NCI-H226 (cell line): ENCODE data around the gene DOK1.
"Not testable (repeated sequence)": the region's sequence is repeated elsewhere in the genome, so short reads cannot be mapped to it uniquely, and the experiment has no call there.

Experiments
- DNase-seq: peaks from one replicate; pipeline ENCODE4 v3.0.0-alpha.2; 2015

Gene DOK1

DNA sequence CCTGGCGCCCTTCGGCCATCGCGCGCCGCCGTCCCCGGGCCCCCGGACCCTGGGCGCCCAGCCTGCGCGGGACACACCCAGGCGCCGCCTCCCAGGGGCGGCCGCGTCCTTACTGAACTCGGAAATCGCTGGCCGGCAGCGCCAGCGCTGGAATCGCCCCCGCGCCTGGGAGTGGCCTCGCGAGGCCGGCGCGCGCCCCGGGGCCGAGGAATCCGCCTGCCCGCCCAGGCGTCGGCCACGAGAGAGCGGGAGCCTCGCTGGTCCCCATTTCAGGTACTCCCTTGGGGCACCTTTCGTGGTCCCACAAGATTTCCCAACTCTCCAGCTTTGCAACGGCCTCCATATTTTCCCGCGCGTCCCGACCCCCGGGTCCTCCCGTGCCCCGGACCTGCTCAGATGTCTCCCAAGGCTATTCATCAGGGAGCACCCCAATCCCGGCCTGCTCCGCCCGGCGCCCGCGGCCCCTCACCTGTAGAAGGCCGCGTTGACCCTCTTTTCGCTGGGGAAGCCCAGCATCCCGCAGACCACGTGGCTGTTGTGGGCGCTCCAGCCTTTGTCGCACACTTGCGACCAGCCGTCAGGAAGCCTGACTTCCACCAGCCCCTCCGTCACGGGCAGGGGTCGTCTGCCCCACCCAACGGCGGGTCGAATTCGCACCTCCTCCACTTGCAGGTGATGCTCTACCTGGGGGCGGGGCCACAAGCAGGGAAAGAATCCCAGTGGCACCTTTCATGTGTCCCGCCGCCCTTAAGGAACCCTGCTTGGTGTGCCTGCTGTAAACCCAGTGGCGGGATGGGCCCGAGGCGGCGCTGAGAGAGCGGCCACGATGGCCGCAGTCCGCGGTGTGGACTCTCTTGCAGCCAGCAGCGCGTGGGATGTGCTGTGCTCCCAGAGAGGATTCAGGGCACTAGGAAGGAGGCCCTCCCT is 5.4 kb upstream of the DOK1 start:
- DNase-seq: peak; percentile 76

DNA sequence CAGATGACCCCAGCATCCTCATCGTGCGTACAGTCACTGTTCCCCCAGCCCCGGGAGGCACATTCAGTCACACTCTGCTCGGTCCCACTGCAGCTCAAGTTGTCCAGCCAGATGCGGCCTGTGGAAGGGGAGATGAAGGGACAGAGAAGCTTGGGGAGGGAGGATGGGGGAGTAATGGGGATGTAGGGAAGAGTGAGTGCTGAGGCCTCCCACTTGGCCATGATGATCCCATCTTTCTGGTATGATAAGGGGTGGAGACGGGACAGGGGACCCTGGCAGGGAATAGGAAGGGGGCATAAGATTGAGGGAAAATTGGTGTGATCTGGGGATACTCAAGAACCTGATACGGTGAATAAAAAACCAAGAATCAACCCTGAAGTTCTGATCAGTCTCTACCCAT is 4.3 kb upstream of the DOK1 start:
- DNase-seq: no peak

DNA sequence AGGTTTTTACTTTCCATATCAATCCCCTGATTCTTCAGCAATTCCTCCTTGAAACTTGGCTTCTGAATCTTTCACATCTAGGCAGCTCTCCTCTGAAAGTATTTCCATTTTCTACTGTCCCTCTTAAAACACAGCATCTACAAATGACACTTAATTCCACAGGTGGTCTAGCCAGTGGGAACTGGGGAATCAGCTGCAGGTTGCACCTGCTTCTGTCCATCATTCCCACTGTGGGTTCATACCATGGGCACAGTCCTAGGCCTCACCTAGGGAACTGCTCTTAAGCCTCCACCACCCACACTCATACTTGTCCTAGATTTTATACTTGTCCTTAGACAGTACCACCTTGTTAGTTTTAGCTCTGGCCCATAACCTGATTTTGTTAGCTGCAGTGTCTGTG is 3.0 kb upstream of the DOK1 start:
- DNase-seq: no peak

DNA sequence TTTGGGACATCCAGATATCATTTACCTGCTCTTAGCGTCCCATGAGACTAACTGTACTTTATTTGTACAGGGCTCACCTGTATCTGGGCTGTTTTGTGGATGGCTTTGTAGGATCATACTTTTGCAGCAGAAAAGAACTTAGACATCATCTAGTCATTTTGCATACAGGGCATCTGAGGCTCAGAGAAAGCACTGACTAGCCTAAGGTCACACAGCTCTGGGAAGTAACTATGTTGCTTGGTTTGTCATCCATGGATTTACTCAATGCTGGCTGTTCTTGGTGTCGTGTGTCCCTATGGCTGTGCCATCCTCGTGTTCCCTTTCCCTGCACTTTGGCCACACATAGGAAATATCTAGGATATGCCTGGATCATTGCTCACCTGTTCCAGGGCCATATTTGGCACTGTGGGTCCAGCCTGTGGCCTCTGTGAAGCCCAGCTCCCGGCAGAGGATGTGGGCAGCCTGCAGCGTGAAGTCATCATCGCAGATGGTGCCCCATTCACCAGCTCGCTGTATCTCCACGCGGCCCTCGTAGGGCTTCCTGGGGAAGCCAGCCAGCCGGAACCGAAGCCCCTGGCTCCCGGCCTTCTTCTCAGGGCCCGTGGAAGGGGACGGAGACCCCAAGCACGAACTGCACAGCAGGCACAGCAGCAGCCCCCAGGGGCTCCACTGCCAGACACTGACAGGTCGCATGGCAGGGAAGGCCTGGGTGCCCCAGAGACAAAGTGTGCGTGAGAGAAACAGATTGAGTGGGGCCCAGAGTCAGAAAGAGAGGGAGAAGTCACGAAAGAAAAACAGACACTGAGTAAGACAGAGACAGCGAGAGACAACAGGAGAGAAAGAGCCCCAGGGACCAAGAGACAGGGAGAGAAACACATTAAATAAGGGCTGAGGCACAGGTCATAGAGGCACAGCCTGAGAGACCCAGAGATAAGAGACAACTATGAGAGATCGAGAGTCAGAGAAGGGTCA is 2.3 kb upstream of the DOK1 start:
- no peak for DNase-seq

DNA sequence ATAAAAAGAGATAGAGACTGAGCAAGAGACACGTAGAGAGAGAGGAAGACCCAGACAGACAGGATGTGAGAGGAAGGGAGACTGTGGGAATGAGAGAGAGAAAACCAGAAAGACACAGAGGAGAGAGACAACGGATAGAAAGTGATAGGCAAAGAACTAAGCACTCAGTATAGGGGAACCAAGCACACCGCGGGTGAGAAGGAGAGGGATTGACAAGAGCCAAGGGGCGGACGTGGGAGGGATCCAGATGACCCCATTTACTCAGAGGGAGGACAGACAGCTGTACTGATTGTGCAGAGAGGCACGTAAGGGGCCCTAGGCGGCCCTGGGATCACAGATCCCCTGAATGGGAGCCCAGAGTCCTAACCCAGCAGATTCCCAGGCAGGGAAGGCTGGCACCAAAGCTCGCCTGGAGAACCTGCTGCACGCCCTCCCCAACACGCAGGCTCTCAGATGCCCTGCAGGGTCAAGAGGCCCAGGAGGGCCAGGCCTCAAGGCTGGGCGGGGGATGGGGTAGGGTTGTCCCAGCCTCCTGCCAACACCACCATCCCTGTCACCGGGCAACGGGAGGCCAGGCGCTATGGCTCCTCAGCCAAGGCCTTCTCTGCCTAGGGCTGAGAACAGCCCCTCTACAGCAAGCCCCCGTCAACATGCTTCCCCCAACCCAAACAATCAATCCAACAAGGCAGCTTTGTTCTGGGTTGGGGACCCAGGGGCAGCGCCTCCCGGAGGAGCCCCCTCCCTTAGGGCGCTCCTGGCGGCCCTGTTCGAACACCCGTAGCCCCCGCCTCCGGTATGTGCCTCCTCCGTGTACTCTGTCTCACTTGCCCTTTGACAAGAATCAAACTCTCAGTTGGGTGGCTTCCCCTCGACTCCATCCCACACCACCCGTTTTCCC is 1.4 kb upstream of the DOK1 start:
- DNase-seq: no peak

DNA sequence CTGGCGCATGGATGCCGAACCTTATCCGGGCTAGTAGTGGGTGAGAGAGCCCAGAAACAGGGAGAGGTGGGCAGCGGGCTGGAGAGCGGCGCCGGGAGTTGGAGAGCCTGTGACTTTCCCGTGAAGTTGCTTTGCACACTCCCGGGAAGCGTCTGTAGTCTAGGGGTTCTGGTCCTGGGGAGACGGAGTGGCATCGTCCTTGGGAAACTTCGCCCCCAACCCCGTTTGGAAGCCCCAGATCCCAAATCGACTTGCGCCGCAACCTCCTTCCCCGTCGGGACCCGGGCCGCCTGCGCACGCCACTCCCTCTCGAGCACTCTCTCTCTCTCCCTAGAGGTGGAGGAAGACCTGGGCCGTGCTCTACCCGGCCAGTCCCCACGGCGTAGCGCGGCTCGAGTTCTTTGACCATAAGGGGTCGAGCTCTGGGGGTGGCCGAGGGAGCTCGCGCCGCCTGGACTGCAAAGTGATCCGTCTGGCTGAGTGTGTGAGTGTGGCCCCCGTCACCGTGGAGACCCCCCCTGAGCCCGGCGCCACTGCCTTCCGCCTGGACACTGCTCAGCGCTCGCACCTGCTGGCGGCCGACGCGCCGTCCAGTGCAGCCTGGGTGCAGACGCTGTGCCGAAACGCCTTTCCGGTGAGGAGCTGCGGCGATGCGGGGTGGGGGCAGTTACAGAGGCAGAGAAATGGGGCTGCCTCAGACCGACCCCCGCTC is 456 bp downstream of the DOK1 start:
- no peak for DNase-seq

DNA sequence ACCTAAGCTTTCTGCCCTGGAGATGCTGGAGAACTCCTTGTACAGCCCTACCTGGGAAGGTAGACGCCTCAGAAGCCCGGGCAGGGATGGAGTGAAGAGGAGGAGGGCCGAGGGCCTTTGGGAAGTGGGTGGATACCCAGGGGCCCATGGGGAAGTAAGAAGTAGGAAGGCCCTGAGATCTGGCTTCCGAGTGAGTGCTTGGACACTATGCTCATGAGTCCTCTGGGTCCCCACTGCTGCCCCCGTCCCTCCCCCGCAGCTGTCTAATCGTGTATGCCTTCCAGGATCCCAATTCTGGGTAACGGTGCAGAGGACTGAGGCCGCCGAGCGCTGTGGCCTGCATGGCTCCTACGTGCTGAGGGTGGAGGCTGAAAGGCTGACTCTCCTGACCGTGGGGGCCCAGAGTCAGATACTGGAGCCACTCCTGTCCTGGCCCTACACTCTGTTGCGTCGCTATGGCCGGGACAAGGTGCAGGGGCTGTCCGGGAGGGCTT is 1.1 kb downstream of the DOK1 start:
- no peak for DNase-seq

DNA sequence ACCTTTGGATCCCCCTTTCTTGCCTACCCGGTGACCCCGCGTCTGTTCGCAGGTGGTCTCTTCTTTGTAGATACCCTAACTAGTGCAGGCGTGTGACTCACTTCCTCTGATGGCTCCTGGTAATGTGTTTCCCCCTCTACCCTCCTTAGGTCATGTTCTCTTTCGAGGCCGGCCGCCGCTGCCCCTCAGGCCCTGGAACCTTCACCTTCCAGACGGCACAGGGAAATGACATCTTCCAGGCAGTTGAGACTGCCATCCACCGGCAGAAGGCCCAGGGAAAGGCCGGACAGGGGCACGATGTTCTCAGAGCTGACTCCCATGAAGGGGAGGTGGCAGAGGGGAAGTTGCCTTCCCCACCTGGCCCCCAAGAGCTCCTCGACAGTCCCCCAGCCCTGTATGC is 1.6 kb downstream of the DOK1 start:
- no peak for DNase-seq

DNA sequence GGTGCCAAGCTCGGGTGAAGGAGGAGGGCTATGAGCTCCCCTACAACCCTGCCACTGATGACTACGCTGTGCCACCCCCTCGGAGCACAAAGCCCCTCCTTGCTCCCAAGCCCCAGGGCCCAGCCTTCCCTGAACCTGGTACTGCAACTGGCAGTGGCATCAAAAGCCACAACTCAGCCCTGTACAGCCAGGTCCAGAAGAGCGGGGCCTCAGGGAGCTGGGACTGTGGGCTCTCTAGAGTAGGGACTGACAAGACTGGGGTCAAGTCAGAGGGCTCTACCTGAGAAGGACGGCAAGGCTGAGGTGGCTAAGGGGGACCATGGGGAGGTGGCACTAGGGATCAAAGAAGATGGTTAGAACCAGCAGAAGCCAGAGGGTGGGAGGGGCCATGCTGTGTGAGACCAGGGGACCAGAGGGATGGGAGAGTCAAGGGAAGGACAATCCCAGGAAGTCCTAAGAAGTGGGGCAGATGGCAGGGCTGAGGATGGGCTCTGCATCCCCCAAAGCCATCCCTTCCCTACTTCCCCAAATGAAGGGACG is 2.4 kb downstream of the DOK1 start:
- DNase-seq: no peak

DNA sequence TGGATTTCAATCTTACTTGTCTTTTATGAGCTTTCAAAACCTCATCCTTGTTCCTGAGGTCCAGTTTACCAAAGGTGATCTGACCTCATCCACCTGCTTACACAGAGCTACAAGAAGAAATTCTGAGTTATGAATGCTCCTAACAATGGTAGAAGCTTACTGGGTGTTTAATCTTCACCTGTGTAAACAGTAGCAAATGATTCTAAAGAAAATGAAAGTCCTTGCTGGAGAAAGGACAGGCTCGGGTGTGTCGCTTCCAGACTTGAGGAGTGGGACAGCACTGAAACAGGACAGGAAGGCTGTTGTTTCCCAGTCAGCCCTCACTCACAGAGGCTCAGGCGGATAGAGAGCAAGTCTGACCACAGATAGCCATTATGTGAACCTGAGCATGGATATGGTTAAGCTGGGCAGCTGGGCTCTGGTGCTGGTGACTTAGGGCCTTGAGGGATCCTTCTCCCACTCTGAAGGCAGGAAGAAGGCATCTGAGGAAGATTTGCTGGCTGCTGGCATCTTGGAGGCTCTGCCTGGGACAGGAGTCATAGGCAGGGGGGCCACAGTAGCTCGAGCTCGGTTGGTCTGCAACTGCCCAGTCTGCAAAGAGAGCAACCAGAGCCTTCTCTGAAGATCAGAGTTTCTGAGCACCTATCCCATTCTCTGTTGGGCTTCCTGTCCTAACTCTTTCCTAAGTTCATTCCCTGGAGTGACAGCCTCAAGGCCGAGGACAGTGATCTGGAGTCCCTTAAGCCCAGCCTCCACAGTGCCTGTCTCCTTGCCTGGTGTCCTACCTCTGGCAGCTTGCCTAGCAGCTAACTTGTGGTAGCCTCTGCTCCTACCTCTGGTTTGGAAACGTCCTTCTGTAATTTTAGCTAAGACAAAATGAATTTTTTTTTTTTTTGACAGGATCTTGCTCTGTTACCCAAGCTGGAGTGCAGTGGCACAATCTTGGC is 4.0 kb downstream of the DOK1 start:
- no peak for DNase-seq

DNA sequence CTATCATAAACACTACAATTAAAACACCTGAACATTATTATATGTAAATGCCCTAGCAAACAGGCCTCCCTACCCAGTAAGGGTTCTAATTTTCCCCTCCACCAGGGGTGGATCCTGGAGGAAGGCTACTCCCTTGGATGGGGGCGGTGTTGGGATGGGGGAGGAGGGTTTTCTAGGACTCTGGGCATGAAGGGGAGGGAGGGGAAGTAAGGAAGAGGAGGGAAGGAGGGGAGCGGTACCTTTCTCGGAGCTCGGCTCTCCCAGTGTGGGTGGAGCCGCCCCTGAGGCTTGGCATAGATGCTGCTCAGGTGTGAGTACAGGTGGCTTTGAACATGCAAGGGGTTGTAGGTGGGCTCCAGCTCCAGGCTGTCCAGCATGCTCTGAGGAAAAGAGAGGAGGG is 5.4 kb downstream of the DOK1 start:
- DNase-seq: no peak

DNA sequence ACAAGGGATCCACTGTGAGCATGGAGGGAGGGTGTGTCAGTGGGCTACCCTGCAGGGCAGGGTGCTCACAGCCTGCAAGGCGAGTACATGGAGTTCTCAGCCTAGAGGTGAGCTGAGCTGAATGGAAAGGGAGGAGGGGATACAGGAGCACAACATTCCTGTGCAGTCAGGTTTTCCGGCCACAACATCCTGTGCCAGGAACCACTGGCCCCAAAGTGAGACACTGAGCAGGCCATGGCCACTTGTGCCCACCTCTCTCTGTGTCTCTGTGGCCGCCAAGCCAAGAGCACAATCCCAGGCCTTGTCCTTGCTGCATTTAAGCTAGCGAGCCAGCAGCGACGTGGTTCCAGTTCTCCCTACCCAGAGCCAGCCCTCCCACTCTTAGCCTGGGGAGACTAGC is 6.1 kb downstream of the DOK1 start:
- DNase-seq: peak; percentile 87

DNA sequence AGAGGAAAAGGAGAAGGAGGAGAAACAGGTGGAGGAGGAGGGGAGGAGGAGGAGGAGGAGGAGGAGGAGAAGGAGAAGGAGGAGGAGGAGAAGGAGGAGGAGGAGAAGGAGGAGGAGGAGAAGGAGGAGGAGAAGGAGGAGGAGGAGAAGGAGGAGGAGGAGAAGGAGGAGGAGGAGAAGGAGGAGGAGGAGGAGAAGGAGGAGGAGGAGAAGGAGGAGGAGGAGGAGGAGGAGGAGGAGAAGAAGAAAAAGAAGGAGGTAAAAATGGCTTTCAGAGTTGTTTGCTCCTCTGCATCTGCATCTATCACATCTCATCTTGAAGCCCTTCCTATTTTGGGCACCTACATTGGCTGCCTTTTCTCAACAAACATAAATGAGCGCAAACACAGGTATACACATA is 6.5 kb downstream of the DOK1 start:
- DNase-seq: not testable (repeated sequence)

DNA sequence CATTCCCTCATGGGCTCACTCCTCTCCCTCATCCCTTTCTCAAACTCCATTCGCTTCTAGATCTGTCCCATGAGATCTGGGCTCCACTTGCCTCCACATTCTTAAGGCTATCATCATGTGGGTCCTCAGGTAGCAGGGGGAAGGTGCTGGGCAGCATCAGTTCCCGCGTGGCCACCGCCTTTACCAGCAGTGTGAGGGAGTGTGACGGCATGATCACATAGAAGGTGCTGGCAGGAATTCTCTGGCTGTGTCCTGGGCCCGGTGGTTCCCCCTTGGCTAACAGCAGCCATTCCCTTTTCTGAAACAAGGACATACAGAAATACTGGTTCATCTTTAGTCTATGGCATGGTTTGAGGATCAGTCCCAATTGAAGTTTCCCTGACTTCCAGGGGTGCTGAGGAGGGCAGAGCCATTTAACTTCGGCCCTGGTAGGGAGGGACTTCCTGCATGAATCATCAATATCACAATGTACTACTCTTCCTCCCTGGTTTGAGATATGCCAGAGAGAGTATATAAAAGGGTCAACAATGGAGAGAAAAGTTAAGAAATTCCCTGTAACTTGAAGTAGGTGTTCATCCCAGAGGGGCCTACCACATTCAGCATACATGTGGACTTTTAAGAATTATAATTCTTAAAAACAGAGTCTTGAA is 7.7 kb downstream of the DOK1 start:
- DNase-seq: no peak

DNA sequence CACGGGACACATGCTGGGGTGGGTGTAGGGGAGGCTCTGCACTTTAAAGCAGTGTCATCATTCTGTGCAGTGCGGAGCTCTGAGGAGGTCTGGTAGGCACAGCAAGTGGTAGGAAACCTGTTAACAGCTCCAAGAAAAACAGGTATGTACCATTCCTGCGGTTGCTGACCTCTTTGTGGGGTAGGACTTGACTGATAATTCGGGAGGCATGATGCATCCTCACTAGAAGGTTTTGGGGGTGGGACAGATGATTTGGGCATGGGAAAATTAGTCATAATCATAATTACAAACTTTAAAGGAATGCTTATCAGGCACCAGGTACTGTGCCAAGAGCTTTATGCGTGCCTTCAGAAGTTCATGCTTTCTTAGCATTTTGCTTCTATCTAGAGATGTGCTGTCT is 9.7 kb downstream of the DOK1 start:
- DNase-seq: peak; percentile 100

DNA sequence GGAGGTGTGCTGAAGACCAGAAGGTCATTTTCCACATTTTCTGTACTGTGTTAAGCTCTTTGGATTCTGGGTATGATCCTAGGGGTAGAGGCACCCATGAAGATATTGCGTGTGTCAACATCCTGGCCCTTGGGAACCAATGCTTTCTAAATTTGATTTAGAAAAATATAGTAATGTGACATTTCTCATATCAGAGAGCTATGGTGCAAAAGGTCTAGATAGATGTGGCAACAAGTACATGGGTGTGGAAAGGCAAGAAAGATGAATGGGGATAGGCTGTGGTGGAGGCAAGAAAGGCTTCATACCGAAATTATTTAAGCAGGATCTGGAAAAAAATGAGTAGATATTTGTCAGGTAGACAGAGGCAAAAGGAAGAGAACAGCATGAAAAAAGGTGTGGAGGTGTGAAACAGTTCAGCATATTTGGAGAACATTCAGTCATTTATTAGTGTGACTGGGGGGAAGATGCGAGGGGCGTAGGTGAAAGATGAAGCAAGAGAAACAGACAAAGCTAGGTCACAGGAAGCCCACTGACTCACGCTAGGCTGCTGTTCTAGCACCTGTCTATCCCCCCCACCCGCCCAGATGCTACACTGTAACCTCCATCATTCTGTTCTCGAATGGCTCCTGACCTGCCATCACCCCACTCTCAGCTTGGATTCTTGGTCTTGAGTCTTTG is 11.7 kb downstream of the DOK1 start:
- no peak for DNase-seq

DNA sequence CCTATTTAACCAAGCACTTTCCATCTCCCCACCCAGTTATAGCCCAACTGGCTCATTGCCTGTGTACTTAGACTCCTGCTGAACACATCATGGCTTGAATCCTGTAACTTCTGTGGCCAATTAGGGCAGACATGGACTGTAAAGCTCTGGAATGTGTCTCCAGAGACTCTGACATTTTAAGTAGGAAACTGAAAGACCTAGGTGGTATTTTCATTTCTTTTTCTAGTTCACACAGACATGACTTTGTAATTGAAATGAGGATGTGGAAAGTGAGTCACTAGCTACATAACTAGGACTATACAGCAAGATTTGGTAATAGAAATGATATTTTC is 12.2 kb downstream of the DOK1 start:
- peak; percentile 66 for DNase-seq

DNA sequence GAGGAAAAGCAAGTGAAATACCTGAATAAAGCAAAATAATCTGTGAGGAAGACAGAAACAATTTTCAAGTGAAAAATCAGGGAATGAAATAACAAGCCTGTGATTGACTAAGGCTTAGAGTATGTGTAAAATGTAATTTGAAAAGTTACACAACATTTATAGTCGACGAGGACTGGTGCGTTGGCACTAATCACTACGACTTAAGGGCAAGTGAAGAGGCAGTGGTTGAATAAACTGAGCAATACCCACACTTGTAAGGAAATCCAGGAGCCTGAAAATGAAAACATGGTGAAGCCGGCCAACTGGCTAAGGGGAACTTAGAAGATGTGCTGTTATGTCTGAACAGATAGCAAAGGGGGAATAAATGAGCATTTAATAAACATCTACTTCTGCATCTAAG is 13.4 kb downstream of the DOK1 start:
- peak; percentile 81 for DNase-seq

DNA sequence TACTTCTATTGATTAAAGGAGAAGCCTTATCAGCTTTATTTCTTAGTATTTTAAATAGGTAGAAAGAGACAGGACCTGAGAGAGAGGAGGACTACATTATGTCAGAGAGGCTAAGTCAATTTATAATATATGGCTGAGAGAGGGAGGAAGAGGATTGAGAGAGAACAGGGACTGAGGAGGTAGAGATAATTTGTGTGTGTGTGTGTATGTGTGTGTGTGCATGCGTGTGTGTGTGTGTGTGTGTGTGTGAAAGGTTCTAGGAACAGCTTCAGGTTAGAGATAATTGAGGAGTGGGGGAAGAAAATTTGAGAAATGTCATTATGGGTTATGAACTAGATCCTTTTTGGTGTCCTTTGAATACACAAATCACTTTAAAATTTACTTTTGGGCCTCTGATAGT is 15.2 kb downstream of the DOK1 start:
- no peak for DNase-seq
